WTC11 (cell line): ENCODE data around the gene TMEM178B. TPM values are rescaled to one million over a fixed set of nuclear protein-coding genes. Genes with fewer than 3 reads are reported as not detected.

Source experiments
- ATAC-seq: fragments of 200-7000 bp; cut with Tn5 transposase; 2 replicates; pipeline ENCODE4 v1.10.0; 2021; ENCODE audit warnings: mild to moderate bottlenecking, moderate library complexity
- CTCF ChIA-PET: fragments of 300-600 bp; sonication (Branson Sonifier 250); formaldehyde crosslinking; loops from one replicate; lab custom pipeline; 2021; ENCODE audit warnings: antibody characterized with exemption; lab: Charles Lee
- POLR2A ChIA-PET: fragments of 350-600 bp; sonication (Branson Sonifier 250); formaldehyde crosslinking; loops from one replicate; lab custom pipeline; 2021; ENCODE audit warnings: antibody characterized with exemption; lab: Charles Lee
- DNase-seq: peaks from one replicate; pipeline ENCODE4 v3.0.0; 2021; ENCODE audit warnings: low spot score
- H3K27ac Mint-ChIP-seq: 2 replicates; pipeline ENCODE4 v1.8.0; 2021; ENCODE audit warnings: mixed read lengths
- H3K27me3 Mint-ChIP-seq: 2 replicates; pipeline ENCODE4 v1.8.0; 2021; ENCODE audit warnings: low read depth, mild to moderate bottlenecking, moderate library complexity, mixed read lengths
- H3K36me3 Mint-ChIP-seq: 2 replicates; pipeline ENCODE4 v1.8.0; 2021; ENCODE audit warnings: mixed read lengths
- H3K4me1 Mint-ChIP-seq: 2 replicates; pipeline ENCODE4 v1.8.0; 2022; ENCODE audit warnings: mixed read lengths
- H3K4me3 Mint-ChIP-seq: 2 replicates; pipeline ENCODE4 v1.8.0; 2021; ENCODE audit warnings: mild to moderate bottlenecking, moderate library complexity, mixed read lengths
- H3K9me3 Mint-ChIP-seq: 2 replicates; pipeline ENCODE4 v1.8.0; 2021; ENCODE audit warnings: mixed read lengths
- CREB1 ChIP-seq: sonication (generic); formaldehyde crosslinking; IDR thresholded peaks from 2 replicates; pipeline ENCODE4 v1.8.0; 2023; ENCODE audit warnings: mild to moderate bottlenecking, missing genetic modification reagents
- FOXK1 ChIP-seq: sonication (generic); formaldehyde crosslinking; IDR thresholded peaks from 2 replicates; pipeline ENCODE4 v1.8.0; 2022; ENCODE audit warnings: mild to moderate bottlenecking, moderate library complexity, missing genetic modification reagents
- JAZF1 ChIP-seq: fragments of 250-450 bp; sonication (Bioruptor Pico); IDR thresholded peaks from 2 replicates; pipeline ENCODE4 v1.9.0; 2021; ENCODE audit warnings: moderate library complexity, mild to moderate bottlenecking, inconsistent platforms
- MXD4 ChIP-seq: fragments of 250-450 bp; sonication (Bioruptor Pico); IDR thresholded peaks from 2 replicates; pipeline ENCODE4 v1.8.0; 2021; ENCODE audit warnings: mild to moderate bottlenecking, moderate library complexity, borderline replicate concordance
- NR1H2 ChIP-seq: sonication (generic); formaldehyde crosslinking; IDR thresholded peaks from 2 replicates; pipeline ENCODE4 v1.9.0; 2021; ENCODE audit warnings: mild to moderate bottlenecking, moderate library complexity, missing genetic modification reagents
- PRRX2 ChIP-seq: fragments of 250-450 bp; sonication (Bioruptor Pico); IDR thresholded peaks from 2 replicates; pipeline ENCODE4 v1.8.0; 2021; ENCODE audit warnings: mild to moderate bottlenecking
- RELA ChIP-seq: sonication (generic); formaldehyde crosslinking; IDR thresholded peaks from 2 replicates; pipeline ENCODE4 v1.8.1; 2022; ENCODE audit warnings: missing genetic modification reagents, mild to moderate bottlenecking, borderline replicate concordance
- RORB ChIP-seq: fragments of 250-450 bp; sonication (Bioruptor Pico); IDR thresholded peaks from 2 replicates; pipeline ENCODE4 v1.9.0; 2021; ENCODE audit warnings: mild to moderate bottlenecking
- TCF7 ChIP-seq: sonication (generic); formaldehyde crosslinking; IDR thresholded peaks from 2 replicates; pipeline ENCODE4 v1.8.0; 2022; ENCODE audit warnings: mild to moderate bottlenecking, low read depth, missing genetic modification reagents, moderate library complexity
- TEAD4 ChIP-seq: sonication (generic); formaldehyde crosslinking; IDR thresholded peaks from 2 replicates; pipeline ENCODE4 v1.8.0; 2022; ENCODE audit warnings: mild to moderate bottlenecking, missing genetic modification reagents
- ZNF396 ChIP-seq: fragments of 250-450 bp; sonication (Bioruptor Pico); IDR thresholded peaks from 2 replicates; pipeline ENCODE4 v1.8.0; 2021; ENCODE audit warnings: mild to moderate bottlenecking, moderate library complexity, borderline replicate concordance
- total RNA-seq: library from RNA; stranded (reverse); gene quantifications from 3 replicates; pipeline ENCODE4 v1.2.3, GENCODE V29; 2021
- TF ChIP-seq, protein P1 (sequence below): fragments of 250-450 bp; sonication (Bioruptor Pico); conservative IDR thresholded peaks from 2 replicates; pipeline ENCODE4 v1.9.0; 2021; ENCODE audit warnings: mild to moderate bottlenecking
- TF ChIP-seq, protein P2 (sequence below): sonication (generic); formaldehyde crosslinking; IDR thresholded peaks from 2 replicates; pipeline ENCODE4 v1.8.1; 2022; ENCODE audit warnings: mild to moderate bottlenecking, moderate library complexity, missing genetic modification reagents
- TF ChIP-seq, protein P3 (sequence below): sonication (generic); formaldehyde crosslinking; IDR thresholded peaks from 2 replicates; pipeline ENCODE4 v1.8.0; 2023; ENCODE audit warnings: missing genetic modification reagents, mild to moderate bottlenecking, borderline replicate concordance
- TF ChIP-seq, protein P4 (sequence below): sonication (generic); formaldehyde crosslinking; IDR thresholded peaks from 2 replicates; pipeline ENCODE4 v1.8.0; 2022; ENCODE audit warnings: missing genetic modification reagents
- TF ChIP-seq, protein P5 (sequence below): sonication (generic); formaldehyde crosslinking; IDR thresholded peaks from 2 replicates; pipeline ENCODE4 v1.8.1; 2023; ENCODE audit warnings: mild to moderate bottlenecking, missing genetic modification reagents, borderline replicate concordance

The TMEM178B gene
- total RNA-seq, 1 experiment from 2014 or later, result 20.4 TPM

DNA sequence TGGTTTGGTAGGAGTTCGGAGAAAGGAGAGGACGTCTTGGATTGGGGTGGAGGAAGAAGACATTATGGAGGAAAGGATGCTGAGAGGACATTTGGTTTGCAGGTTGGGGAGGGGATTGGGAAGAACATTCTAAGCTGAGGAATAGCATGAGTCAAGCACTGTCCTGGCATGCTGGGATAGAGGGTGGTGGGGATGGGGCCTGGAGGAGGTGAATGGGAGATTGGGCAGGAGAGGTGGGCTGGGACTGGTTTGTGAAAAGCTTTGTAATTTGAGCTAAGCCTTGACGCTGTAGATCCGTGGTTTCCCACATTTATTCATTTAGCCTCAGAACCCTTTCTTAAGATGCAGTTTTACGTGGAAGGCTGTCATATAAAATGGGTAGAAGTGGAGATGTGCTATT, 52.2 kb downstream of the TMEM178B start:
- no peak overlapping the region for H3K27ac Mint-ChIP-seq

DNA sequence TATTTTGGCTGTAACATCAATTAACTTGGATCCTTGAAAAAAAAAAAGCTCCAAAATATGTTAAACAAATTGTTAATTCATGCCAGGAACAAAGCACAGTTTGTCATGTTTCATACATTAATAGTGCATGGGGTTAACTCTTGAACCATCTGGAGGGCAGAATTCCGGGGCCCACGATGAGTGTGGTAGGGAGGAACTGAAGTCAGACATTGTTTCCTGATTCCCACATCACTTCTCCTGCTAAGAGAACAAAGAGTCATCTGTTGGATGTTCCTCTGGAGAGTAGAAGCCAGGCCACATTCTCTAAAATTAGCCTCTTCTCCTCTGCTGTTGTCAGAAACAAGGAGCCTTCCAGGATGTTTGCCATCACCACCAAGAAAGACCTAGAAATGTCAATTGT, 54.6 kb downstream of the TMEM178B start:
- no peak for DNase-seq
- ATAC-seq, result no peak
- no peak overlapping the region for H3K4me3 Mint-ChIP-seq
- no peak overlapping the region for H3K27ac Mint-ChIP-seq
- ChIA-PET POLR2A (no interaction called here), CTCF (no interaction called here)
- peaks cover 4% of the 10 kb centered on the region; the same call in 1 of the 2 replicates for H3K9me3 Mint-ChIP-seq
- no peaks in the 10 kb centered on the region for H3K36me3 Mint-ChIP-seq
- H3K4me1 Mint-ChIP-seq, result peaks cover 24% of the 10 kb centered on the region
- H3K27me3 Mint-ChIP-seq, result no peaks in the 10 kb centered on the region
- TF ChIP-seq, protein P1, sequence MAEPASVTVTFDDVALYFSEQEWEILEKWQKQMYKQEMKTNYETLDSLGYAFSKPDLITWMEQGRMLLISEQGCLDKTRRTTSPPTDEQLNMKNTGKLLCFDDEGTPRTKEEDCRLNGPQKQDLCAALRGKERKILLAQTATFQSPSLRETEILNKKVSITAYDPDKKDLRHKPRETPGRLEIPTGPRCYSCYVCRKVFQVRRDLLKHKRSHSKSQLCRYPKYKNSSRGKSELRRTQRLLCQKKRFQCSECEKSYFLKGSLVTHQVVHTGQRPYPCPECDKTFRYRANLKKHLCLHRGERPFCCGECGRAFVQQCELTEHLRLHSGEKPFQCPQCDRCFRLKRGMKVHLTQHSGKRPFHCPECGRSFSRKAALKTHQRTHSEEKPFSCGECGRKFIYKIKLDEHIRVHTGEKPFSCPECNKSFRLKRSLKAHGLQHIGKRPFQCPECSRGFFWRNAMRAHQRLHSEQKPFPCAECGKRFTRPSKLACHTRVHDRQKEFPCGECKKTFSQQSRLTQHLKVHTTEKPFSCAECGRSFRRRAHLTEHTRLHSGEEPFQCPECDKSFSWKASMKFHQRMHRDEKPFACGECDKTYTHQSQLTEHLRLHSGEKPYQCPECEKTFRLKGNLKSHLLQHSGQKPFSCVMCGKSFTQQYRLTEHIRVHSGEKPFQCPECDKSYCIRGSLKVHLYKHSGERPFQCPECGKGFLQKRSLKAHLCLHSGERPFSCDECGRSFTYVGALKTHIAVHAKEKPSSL (CRISPR knock-in tag), result no peak
- TF ChIP-seq, protein P2, sequence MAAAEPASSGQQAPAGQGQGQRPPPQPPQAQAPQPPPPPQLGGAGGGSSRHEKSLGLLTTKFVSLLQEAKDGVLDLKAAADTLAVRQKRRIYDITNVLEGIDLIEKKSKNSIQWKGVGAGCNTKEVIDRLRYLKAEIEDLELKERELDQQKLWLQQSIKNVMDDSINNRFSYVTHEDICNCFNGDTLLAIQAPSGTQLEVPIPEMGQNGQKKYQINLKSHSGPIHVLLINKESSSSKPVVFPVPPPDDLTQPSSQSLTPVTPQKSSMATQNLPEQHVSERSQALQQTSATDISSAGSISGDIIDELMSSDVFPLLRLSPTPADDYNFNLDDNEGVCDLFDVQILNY (CRISPR knock-in tag), result no peak
- TF ChIP-seq PRRX2 (CRISPR knock-in tag) (no peak), JAZF1 (no peak), MXD4 (no peak)

More for the DNA sequence above, 52.2 kb downstream of the TMEM178B start:
- no peaks in the 10 kb centered on the region for H3K27me3 Mint-ChIP-seq
- peaks cover 4% of the 10 kb centered on the region; the same call in 1 of the 2 replicates for H3K9me3 Mint-ChIP-seq
- DNase-seq, result no peak
- peak; percentile 82 for ATAC-seq
- peaks cover 41% of the 10 kb centered on the region for H3K4me1 Mint-ChIP-seq
- TF ChIP-seq TEAD4 (CRISPR knock-in tag) (no peak), ZNF396 (CRISPR knock-in tag) (no peak), NR1H2 (CRISPR knock-in tag) (no peak), CREB1 (CRISPR knock-in tag) (no peak), FOXK1 (CRISPR knock-in tag) (no peak), RORB (CRISPR knock-in tag) (no peak), TCF7 (CRISPR knock-in tag) (no peak), RELA (CRISPR knock-in tag) (no peak)
- TF ChIP-seq, protein P3, sequence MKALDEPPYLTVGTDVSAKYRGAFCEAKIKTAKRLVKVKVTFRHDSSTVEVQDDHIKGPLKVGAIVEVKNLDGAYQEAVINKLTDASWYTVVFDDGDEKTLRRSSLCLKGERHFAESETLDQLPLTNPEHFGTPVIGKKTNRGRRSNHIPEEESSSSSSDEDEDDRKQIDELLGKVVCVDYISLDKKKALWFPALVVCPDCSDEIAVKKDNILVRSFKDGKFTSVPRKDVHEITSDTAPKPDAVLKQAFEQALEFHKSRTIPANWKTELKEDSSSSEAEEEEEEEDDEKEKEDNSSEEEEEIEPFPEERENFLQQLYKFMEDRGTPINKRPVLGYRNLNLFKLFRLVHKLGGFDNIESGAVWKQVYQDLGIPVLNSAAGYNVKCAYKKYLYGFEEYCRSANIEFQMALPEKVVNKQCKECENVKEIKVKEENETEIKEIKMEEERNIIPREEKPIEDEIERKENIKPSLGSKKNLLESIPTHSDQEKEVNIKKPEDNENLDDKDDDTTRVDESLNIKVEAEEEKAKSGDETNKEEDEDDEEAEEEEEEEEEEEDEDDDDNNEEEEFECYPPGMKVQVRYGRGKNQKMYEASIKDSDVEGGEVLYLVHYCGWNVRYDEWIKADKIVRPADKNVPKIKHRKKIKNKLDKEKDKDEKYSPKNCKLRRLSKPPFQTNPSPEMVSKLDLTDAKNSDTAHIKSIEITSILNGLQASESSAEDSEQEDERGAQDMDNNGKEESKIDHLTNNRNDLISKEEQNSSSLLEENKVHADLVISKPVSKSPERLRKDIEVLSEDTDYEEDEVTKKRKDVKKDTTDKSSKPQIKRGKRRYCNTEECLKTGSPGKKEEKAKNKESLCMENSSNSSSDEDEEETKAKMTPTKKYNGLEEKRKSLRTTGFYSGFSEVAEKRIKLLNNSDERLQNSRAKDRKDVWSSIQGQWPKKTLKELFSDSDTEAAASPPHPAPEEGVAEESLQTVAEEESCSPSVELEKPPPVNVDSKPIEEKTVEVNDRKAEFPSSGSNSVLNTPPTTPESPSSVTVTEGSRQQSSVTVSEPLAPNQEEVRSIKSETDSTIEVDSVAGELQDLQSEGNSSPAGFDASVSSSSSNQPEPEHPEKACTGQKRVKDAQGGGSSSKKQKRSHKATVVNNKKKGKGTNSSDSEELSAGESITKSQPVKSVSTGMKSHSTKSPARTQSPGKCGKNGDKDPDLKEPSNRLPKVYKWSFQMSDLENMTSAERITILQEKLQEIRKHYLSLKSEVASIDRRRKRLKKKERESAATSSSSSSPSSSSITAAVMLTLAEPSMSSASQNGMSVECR (CRISPR knock-in tag), result no peak
- TF ChIP-seq, protein P4, sequence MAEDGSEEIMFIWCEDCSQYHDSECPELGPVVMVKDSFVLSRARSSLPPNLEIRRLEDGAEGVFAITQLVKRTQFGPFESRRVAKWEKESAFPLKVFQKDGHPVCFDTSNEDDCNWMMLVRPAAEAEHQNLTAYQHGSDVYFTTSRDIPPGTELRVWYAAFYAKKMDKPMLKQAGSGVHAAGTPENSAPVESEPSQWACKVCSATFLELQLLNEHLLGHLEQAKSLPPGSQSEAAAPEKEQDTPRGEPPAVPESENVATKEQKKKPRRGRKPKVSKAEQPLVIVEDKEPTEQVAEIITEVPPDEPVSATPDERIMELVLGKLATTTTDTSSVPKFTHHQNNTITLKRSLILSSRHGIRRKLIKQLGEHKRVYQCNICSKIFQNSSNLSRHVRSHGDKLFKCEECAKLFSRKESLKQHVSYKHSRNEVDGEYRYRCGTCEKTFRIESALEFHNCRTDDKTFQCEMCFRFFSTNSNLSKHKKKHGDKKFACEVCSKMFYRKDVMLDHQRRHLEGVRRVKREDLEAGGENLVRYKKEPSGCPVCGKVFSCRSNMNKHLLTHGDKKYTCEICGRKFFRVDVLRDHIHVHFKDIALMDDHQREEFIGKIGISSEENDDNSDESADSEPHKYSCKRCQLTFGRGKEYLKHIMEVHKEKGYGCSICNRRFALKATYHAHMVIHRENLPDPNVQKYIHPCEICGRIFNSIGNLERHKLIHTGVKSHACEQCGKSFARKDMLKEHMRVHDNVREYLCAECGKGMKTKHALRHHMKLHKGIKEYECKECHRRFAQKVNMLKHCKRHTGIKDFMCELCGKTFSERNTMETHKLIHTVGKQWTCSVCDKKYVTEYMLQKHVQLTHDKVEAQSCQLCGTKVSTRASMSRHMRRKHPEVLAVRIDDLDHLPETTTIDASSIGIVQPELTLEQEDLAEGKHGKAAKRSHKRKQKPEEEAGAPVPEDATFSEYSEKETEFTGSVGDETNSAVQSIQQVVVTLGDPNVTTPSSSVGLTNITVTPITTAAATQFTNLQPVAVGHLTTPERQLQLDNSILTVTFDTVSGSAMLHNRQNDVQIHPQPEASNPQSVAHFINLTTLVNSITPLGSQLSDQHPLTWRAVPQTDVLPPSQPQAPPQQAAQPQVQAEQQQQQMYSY, result no peak
- TF ChIP-seq, protein P5, sequence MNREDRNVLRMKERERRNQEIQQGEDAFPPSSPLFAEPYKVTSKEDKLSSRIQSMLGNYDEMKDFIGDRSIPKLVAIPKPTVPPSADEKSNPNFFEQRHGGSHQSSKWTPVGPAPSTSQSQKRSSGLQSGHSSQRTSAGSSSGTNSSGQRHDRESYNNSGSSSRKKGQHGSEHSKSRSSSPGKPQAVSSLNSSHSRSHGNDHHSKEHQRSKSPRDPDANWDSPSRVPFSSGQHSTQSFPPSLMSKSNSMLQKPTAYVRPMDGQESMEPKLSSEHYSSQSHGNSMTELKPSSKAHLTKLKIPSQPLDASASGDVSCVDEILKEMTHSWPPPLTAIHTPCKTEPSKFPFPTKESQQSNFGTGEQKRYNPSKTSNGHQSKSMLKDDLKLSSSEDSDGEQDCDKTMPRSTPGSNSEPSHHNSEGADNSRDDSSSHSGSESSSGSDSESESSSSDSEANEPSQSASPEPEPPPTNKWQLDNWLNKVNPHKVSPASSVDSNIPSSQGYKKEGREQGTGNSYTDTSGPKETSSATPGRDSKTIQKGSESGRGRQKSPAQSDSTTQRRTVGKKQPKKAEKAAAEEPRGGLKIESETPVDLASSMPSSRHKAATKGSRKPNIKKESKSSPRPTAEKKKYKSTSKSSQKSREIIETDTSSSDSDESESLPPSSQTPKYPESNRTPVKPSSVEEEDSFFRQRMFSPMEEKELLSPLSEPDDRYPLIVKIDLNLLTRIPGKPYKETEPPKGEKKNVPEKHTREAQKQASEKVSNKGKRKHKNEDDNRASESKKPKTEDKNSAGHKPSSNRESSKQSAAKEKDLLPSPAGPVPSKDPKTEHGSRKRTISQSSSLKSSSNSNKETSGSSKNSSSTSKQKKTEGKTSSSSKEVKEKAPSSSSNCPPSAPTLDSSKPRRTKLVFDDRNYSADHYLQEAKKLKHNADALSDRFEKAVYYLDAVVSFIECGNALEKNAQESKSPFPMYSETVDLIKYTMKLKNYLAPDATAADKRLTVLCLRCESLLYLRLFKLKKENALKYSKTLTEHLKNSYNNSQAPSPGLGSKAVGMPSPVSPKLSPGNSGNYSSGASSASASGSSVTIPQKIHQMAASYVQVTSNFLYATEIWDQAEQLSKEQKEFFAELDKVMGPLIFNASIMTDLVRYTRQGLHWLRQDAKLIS (CRISPR knock-in tag), result no peak
- H3K4me3 Mint-ChIP-seq, result no peak overlapping the region
- H3K36me3 Mint-ChIP-seq, result no peaks in the 10 kb centered on the region
- ChIA-PET POLR2A (no interaction called here), CTCF (no interaction called here)
